Nephron (organoid): ENCODE results near the gene GSE1.

Experiments
- H3K27ac Mint-ChIP-seq, 3 experiments: 2 replicates each; pipeline ENCODE4 v1.8.0; 2020; ENCODE audit warnings: mixed read lengths in 3 of 3, mild to moderate bottlenecking in 2 of 3, moderate library complexity in 1 of 3
- H3K27me3 Mint-ChIP-seq: 2 replicates; pipeline ENCODE4 v1.8.0; 2021; ENCODE audit warnings: low read depth, mild to moderate bottlenecking, moderate library complexity, mixed read lengths
- H3K36me3 Mint-ChIP-seq: 2 replicates; pipeline ENCODE4 v1.8.0; 2020; ENCODE audit warnings: low read depth, mixed read lengths
- H3K4me1 Mint-ChIP-seq: 2 replicates; pipeline ENCODE4 v1.8.0; 2020; ENCODE audit warnings: mixed read lengths
- H3K4me3 Mint-ChIP-seq, 3 experiments: 2 replicates each; pipeline ENCODE4 v1.8.0; 2020; ENCODE audit warnings: mild to moderate bottlenecking in 3 of 3, mixed read lengths in 3 of 3, moderate library complexity in 2 of 3
- H3K9me3 Mint-ChIP-seq: 2 replicates; pipeline ENCODE4 v1.8.0; 2020; ENCODE audit warnings: mixed read lengths
- TF ChIP-seq, protein P1 (sequence below), 3 experiments: fragments of 200-600 bp; sonication (generic); IDR thresholded peaks; one replicate each; pipeline ENCODE4 v1.5.0; 2021; ENCODE audit warnings: antibody characterized with exemption in 3 of 3; ENCODE audit not compliant: unreplicated experiment in 3 of 3

GSE1 gene

DNA sequence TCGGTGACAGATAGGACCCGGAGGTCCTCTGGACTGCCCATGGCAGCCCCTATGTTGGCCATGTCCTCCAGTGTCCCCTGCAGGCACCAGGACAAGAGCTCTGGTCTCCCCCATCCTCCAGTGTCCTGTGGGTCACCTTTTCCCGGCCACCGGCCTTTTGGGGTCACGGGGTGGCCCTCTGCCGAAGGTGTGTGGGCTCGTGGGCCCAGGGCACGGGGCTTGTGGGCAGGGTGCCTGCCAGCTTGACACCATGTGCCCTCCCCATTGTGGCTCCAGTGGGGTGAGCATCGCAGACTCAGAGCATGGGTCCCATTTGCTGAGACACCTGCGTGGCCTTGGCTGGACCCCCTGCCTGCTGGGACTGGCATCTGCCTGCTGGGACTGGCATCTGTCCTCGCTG lies 18.1 kb downstream of the GSE1 start:
- peaks cover 23% of the 10 kb centered on the region for H3K4me1 Mint-ChIP-seq
- H3K36me3 Mint-ChIP-seq: peaks cover 19% of the 10 kb centered on the region
- H3K27ac Mint-ChIP-seq: no peak overlapping the region
- H3K9me3 Mint-ChIP-seq: peaks cover 3% of the 10 kb centered on the region
- H3K4me3 Mint-ChIP-seq: no peak overlapping the region
- TF ChIP-seq, protein P1, sequence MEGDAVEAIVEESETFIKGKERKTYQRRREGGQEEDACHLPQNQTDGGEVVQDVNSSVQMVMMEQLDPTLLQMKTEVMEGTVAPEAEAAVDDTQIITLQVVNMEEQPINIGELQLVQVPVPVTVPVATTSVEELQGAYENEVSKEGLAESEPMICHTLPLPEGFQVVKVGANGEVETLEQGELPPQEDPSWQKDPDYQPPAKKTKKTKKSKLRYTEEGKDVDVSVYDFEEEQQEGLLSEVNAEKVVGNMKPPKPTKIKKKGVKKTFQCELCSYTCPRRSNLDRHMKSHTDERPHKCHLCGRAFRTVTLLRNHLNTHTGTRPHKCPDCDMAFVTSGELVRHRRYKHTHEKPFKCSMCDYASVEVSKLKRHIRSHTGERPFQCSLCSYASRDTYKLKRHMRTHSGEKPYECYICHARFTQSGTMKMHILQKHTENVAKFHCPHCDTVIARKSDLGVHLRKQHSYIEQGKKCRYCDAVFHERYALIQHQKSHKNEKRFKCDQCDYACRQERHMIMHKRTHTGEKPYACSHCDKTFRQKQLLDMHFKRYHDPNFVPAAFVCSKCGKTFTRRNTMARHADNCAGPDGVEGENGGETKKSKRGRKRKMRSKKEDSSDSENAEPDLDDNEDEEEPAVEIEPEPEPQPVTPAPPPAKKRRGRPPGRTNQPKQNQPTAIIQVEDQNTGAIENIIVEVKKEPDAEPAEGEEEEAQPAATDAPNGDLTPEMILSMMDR (IDR thresholded peaks at IDR 0.05; ENCODE audit: unreplicated experiment in 3 of 3): no peak
- no peaks in the 10 kb centered on the region for H3K27me3 Mint-ChIP-seq

DNA sequence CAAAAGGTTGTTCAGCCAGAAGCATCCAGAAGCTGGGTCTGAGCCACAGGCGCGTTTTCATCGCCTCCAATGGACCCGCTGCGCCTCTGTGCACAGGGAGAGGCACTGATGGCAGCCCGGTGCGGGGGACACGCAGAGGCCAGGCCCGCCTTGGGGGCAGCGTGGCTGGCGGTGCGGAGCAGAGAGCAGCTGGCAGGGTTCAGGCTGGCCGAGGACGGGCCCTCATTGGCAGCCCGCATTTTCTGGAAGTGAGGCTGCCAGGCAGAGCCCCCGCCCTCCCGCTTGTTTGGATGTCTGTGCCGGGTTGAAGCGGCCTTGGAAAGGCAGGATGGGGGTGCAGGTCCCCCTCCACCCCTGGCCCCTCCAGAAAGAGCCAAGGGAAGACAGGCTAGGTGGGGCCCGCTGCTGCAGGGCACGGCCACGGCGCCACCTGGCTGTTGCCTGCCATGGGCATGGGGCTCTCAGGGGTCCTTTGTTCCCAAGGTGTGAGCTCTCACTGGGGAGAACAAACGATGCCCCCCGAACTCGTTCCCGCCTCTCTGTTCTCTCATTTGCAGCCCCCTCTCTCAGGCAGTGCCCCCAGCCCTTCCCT lies 18.8 kb downstream of the GSE1 start:
- TF ChIP-seq, protein P1 (IDR thresholded peaks at IDR 0.05; ENCODE audit: unreplicated experiment in 3 of 3): no peak
- Mint-ChIP-seq H3K4me3 (no peak overlapping the region), H3K36me3 (peaks cover 19% of the 10 kb centered on the region), H3K27ac (no peak overlapping the region), H3K9me3 (peaks cover 3% of the 10 kb centered on the region), H3K27me3 (no peaks in the 10 kb centered on the region), H3K4me1 (peaks cover 17% of the 10 kb centered on the region)

DNA sequence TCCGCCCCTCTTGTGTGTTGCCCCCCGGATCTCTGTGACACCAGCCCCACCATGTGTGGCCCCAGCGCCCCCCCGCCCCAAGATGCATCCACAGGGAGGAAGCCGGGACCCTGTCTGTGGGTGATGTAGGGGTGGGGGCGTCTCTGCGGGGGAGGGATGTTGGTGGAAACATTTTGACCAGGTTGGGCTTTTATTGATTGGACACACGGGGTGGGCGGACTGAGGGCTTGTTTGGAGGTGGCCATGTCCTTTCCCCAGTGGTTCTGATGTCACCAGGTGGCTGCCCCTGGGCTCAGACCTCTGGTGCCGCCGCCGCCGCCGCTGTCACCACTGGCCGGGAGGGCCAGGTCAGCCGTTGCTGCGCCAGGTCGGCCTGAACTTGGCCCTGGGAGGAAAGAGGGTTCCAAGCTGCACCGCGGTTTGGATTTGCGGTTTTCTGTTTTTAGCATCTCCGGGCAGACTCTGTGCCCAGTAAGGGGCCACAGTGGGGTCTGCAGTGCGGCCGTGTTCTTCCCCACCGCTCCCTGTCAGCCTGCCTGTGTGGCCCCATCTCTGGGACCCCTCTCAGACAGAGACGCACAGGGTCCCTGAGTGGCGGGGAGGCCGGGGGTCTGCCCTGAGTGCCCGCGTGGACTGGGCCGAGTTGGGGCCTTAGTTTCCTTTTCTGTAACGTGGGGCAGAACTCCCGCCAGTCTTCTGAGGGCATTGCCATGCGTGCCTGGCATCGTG lies 19.8 kb downstream of the GSE1 start:
- Mint-ChIP-seq H3K27me3 (no peaks in the 10 kb centered on the region), H3K36me3 (peaks cover 19% of the 10 kb centered on the region), H3K4me1 (peaks cover 11% of the 10 kb centered on the region), H3K9me3 (peaks cover 3% of the 10 kb centered on the region), H3K27ac (no peak overlapping the region), H3K4me3 (no peak overlapping the region)
- TF ChIP-seq, protein P1 (IDR thresholded peaks at IDR 0.05; ENCODE audit: unreplicated experiment in 3 of 3): no peak

DNA sequence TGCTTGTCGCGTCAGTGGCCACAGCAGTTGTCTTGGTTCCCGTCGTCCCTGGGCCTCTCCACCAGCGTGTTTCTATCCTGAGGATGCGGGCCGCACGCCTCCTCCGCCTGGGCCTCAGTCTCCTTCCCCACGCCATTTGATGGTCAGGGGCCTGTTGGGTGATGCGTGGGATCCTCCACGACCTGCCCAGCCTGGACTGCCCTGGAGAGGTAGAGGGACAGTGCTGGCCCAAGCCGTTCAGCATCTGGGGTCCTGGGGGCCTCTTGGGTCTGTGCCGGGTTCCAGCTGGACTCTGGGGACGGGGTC lies 20.3 kb downstream of the GSE1 start:
- Mint-ChIP-seq H3K36me3 (peaks cover 18% of the 10 kb centered on the region), H3K4me1 (peaks cover 14% of the 10 kb centered on the region), H3K4me3 (no peak overlapping the region), H3K9me3 (peaks cover 3% of the 10 kb centered on the region), H3K27me3 (no peaks in the 10 kb centered on the region), H3K27ac (no peak overlapping the region)
- TF ChIP-seq, protein P1 (IDR thresholded peaks at IDR 0.05; ENCODE audit: unreplicated experiment in 3 of 3): no peak

DNA sequence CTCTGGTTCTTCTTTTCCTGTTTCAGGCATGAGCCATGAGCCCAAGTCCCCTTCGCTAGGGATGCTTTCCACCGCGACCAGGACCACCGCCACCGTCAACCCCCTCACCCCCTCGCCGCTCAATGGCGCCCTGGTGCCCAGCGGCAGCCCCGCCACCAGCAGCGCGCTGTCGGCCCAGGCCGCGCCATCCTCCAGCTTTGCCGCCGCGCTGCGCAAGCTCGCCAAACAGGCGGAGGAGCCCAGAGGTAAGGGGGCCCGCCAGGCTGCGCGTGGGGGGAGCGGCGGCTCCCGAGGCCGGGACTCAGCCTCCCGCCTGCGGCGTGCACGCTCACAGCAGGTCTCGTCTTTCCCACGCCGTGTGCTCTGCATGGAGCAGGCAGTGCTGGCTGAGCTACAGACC lies 20.8 kb downstream of the GSE1 start:
- Mint-ChIP-seq H3K27ac (no peak overlapping the region), H3K9me3 (peaks cover 3% of the 10 kb centered on the region), H3K36me3 (peaks cover 13% of the 10 kb centered on the region), H3K4me1 (peaks cover 10% of the 10 kb centered on the region), H3K27me3 (no peaks in the 10 kb centered on the region), H3K4me3 (no peak overlapping the region)
- TF ChIP-seq, protein P1 (IDR thresholded peaks at IDR 0.05; ENCODE audit: unreplicated experiment in 3 of 3): no peak
